ENCODE measurements around the gene ABCA13.

DNA sequence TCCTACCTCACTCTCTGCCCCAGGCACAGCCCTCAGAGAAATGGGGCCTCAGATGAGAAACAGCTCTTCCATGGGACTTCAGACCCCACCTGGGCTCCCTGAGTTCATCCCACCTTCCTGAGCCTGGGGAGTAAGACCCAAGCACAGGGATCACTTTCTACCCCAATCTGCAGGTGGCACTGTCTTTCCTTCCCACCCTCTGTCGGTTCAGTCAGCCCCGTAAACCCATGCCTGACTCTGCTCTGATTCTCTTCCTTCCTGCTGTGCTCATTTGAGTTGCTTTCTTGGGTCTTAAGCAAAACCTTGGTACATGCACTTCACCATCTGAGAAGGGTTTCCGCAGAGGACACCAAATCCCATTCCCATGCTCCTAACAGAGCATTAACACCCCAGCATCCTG lies 446.7 kb downstream of the ABCA13 start:
- TF ChIP-seq EZH2 (IDR thresholded peaks at IDR 0.05; ENCODE audit: insufficient read depth, poor library complexity, severe bottlenecking) (no peak), EZH2phosphoT487 (IDR thresholded peaks at IDR 0.05; ENCODE audit: insufficient read depth, low read depth) (no peak)

Measured in GM23248 (cell line).